Smooth muscle cell (in vitro differentiated cells): ENCODE measurements around the gene BID. TPM values are rescaled to one million over a fixed set of nuclear protein-coding genes. Genes with fewer than 3 reads are reported as not detected.

ENCODE experiments used
- DNase-seq: peaks from one replicate; lab custom pipeline; 2025; ENCODE audit not compliant: unreplicated experiment; lab: John Stamatoyannopoulos, UW
- H2AFZ ChIP-seq: fragments of 200-600 bp; sonication (generic); 2 replicates; pipeline ENCODE4 v1.6.0; 2016; ENCODE audit warnings: antibody characterized with exemption, low read depth, mild to moderate bottlenecking
- H3F3A ChIP-seq: fragments of 200-600 bp; sonication (generic); 2 replicates; pipeline ENCODE4 v1.6.0; 2017; ENCODE audit warnings: antibody characterized with exemption, low read depth
- H3K27ac ChIP-seq: fragments of 200-600 bp; sonication (generic); 2 replicates; pipeline ENCODE4 v1.5.1; 2016; ENCODE audit warnings: low read depth, mild to moderate bottlenecking
- H3K27me3 ChIP-seq: fragments of 200-600 bp; sonication (generic); 2 replicates; pipeline ENCODE4 v1.6.1; 2016; ENCODE audit warnings: low read depth, mild to moderate bottlenecking
- H3K36me3 ChIP-seq: fragments of 200-600 bp; sonication (generic); 2 replicates; pipeline ENCODE4 v1.5.1; 2016; ENCODE audit warnings: low read depth
- H3K4me1 ChIP-seq: fragments of 200-600 bp; sonication (generic); 2 replicates; pipeline ENCODE4 v1.5.1; 2016; ENCODE audit warnings: low read depth
- H3K4me2 ChIP-seq: fragments of 200-600 bp; sonication (generic); 2 replicates; pipeline ENCODE4 v1.6.0; 2016; ENCODE audit warnings: mild to moderate bottlenecking
- H3K4me3 ChIP-seq: fragments of 200-600 bp; sonication (generic); 2 replicates; pipeline ENCODE4 v1.5.1; 2016; ENCODE audit warnings: mild to moderate bottlenecking
- H3K79me2 ChIP-seq: fragments of 200-600 bp; sonication (generic); 2 replicates; pipeline ENCODE4 v1.6.0; 2016; ENCODE audit warnings: low read depth, mild to moderate bottlenecking
- H3K9ac ChIP-seq: fragments of 200-600 bp; sonication (generic); 2 replicates; pipeline ENCODE4 v1.6.0; 2016; ENCODE audit warnings: low read depth
- H3K9me3 ChIP-seq: fragments of 200-600 bp; sonication (generic); replicated peaks from 2 replicates; pipeline ENCODE4 v1.5.1; 2016; ENCODE audit warnings: low read depth
- H4K20me1 ChIP-seq: fragments of 200-600 bp; sonication (generic); 2 replicates; pipeline ENCODE4 v1.6.0; 2016; ENCODE audit warnings: low read depth
- CTCF ChIP-seq: fragments of 200-600 bp; sonication (generic); IDR thresholded peaks from 2 replicates; pipeline ENCODE4 v1.5.1; 2017; ENCODE audit warnings: borderline replicate concordance, mild to moderate bottlenecking, antibody characterized with exemption; ENCODE audit not compliant: insufficient read depth, poor library complexity, severe bottlenecking
- WGBS: methylation state at CpG from one replicate; pipeline ENCODE4 v1.1.7; 2016; ENCODE audit warnings: low lambda C conversion rate; 5-methylcytosine and 5-hydroxymethylcytosine counted together
- polyA plus RNA-seq: library from polyadenylated mRNA; unstranded; fragments of >200 nt; fragmentation: Nextera tagmentation; extraction: Ambion mirVana; gene quantifications from 2 replicates; pipeline ENCODE4 v1.2.1, GENCODE V29; 2016
- total RNA-seq: library from RNA; depleted of rRNA; stranded (reverse); fragments of >200 nt; gene quantifications from 2 replicates; pipeline ENCODE4 v1.2.3, GENCODE V29; 2014

The BID gene
- total and polyA plus RNA-seq, 2 experiments from 2014 or later: 8.1 to 26.9 TPM

- H3K79me2 ChIP-seq: peaks cover 5% of the 10 kb centered on the region
- H3K9me3 ChIP-seq: no peaks in the 10 kb centered on the region
- peaks cover 22% of the 10 kb centered on the region for H4K20me1 ChIP-seq
- DNase-seq: no peak
- H3K4me1 ChIP-seq: peaks cover 8% of the 10 kb centered on the region
- H3K27me3 ChIP-seq: no peaks in the 10 kb centered on the region
- 93% methylated on average over 19 of the region's 19 CpGs for WGBS
- H3K27ac ChIP-seq: no peak overlapping the region
- no peak overlapping the region for H3K4me3 ChIP-seq
- H3K4me2 ChIP-seq: no peak overlapping the region
- TF ChIP-seq CTCF: no peak
- H2AFZ ChIP-seq: no peak overlapping the region
- no peaks in the 10 kb centered on the region for H3F3A ChIP-seq
- no peaks in the 10 kb centered on the region for H3K36me3 ChIP-seq
- H3K9ac ChIP-seq: no peak overlapping the region
Measured at GRCh38 chr22:17770180-17771077, 3.8 kb downstream of the BID start.

GRCh38 chr22:17769716-17770082 lies 4.6 kb downstream of the BID start:
- no peak for DNase-seq
- Histone ChIP-seq H3K36me3 (no peaks in the 10 kb centered on the region), H3K79me2 (peaks cover 5% of the 10 kb centered on the region), H3K4me1 (peaks cover 8% of the 10 kb centered on the region), H3K9ac (no peak overlapping the region), H3F3A (no peaks in the 10 kb centered on the region), H4K20me1 (peaks cover 22% of the 10 kb centered on the region), H3K4me3 (no peak overlapping the region), H3K9me3 (no peaks in the 10 kb centered on the region), H3K4me2 (no peak overlapping the region), H3K27ac (no peak overlapping the region), H2AFZ (no peak overlapping the region), H3K27me3 (no peaks in the 10 kb centered on the region)
- 96% methylated on average over 9 of the region's 9 CpGs for WGBS
- TF ChIP-seq CTCF: no peak

- no peaks in the 10 kb centered on the region for H3K9me3 ChIP-seq
- no peaks in the 10 kb centered on the region for H3F3A ChIP-seq
- H3K4me2 ChIP-seq: no peak overlapping the region
- no peak for DNase-seq
- H3K9ac ChIP-seq: no peak overlapping the region
- 97% methylated on average over 14 of the region's 14 CpGs for WGBS
- H3K27ac ChIP-seq: no peak overlapping the region
- H3K79me2 ChIP-seq: peaks cover 5% of the 10 kb centered on the region
- TF ChIP-seq CTCF: no peak
- no peaks in the 10 kb centered on the region for H3K36me3 ChIP-seq
- no peak overlapping the region for H2AFZ ChIP-seq
- H3K27me3 ChIP-seq: no peaks in the 10 kb centered on the region
- peaks cover 8% of the 10 kb centered on the region for H3K4me1 ChIP-seq
- H4K20me1 ChIP-seq: peaks cover 22% of the 10 kb centered on the region
- H3K4me3 ChIP-seq: no peak overlapping the region
Measured at GRCh38 chr22:17769013-17769715, 5.1 kb downstream of the BID start.
